ENCODE results near the gene AGPAT1.
"Not testable (repeated sequence)": the region's sequence is repeated elsewhere in the genome, so short reads cannot be mapped to it uniquely, and the experiment has no call there.

Gene AGPAT1

DNA sequence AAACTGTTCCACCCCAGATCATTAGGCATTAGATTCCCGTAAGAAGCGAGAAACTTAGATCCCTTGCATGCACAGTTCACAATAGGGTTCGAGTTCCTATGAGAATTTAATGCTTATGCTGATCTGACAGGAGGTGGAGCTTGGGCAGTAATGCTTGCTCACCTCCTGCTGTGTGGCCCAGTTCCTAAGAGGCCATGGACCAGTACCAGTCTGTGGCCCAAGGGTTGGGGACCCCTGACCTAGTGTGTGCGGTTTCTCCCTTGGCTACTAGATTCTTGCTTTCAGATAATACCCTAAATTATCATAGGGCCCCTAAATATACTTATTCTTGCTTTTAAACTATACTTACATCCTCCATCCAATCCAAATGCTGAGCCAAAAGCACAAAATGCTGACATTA is 18.5 kb upstream of the AGPAT1 start:
- DNase-seq (ENCODE audit: insufficient read length, low spot score) = no peak
- FAIRE-seq = no peak
- TF ChIP-seq POLR2A (IDR thresholded peaks at IDR 0.05; ENCODE audit: low read depth, low read length) = no peak

GRCh38 chr6:32193096-32193495 is 17.2 kb upstream of the AGPAT1 start:
- not testable (repeated sequence) for DNase-seq (ENCODE audit: insufficient read length, low spot score); FAIRE-seq

DNA sequence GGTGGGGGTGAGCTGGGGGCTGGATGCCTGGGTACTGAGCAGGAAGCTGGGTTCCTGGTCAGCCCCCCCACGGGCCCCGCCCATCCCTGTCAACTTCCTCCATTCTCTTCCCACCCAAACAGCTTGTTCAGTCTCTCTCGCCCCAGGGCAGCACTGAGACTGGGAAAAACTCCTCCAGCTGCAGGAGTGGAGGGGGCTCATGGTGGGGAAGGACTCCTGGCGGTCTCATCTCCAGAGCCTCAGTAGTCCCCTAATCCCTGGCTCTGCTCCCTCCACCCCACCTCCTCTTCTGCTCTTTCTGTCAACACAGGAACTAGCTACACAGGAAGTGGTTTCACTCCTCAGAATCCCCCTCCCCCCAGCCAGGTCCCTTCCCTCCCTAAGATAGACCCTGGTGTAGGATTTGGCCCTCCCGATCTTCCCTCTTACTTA is 16.7 kb upstream of the AGPAT1 start, which contains the start of gene GPSM3:
GPSM3 (minus strand) TSS at position 36 of the 432 bp plus-strand sequence. CDS start 130 bp downstream, outside the sequence.
- DNase-seq (ENCODE audit: insufficient read length, low spot score) (no peak), FAIRE-seq (no peak)
- no peak for TF ChIP-seq POLR2A (IDR thresholded peaks at IDR 0.05; ENCODE audit: low read depth, low read length)

- FAIRE-seq (no peak), DNase-seq (ENCODE audit: insufficient read length, low spot score) (no peak)
- no peak for TF ChIP-seq POLR2A (IDR thresholded peaks at IDR 0.05; ENCODE audit: low read depth, low read length)
These were observed 16.1 kb upstream of the AGPAT1 start for GRCh38 chr6:32191696-32192607.

DNA sequence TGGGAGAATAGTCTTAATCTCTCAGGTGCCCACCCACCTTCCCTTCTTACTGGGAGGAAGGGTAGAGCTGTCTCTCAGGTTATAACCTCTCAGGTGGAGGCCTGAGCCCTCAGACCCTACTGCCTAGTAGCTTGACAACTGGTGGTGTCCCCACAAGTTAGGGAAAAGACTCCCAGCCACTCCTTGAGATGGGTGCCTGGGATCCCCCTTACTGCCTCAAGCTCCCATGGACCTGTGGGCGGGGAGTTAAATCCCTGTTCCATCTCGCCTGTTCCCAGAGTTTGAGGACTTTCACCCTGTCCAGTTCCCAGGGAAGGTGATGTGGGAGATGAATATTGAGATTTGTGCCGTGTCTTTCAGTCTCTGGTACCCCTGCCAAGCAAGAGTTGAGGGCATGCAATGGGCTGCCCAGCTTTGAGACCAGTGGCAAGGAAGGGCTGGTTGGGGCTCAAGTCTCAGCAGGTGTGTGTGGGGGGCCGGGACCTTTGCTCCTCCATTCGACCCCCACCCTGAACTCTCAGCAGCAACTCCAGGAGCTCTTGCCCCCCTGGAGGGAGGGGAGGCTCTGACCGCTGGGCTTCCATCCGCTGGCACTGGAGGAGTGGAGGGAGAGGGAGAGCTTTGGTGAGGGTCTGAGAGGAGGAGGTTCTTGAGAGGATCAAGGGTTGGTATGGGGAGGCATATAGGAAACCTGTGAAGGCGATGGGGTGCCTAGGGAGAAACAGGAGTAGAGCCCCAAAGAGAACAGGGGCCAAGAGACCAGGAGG is 15.2 kb upstream of the AGPAT1 start:
- FAIRE-seq (no peak), DNase-seq (ENCODE audit: insufficient read length, low spot score) (no peak)
- no peak for TF ChIP-seq POLR2A (IDR thresholded peaks at IDR 0.05; ENCODE audit: low read depth, low read length)

- no peak for FAIRE-seq
- peak; percentile 53 for DNase-seq (ENCODE audit: insufficient read length, low spot score)
- 0 out of 2 replicates have a peak, but pooled peaks have one; percentile 33 for TF ChIP-seq POLR2A (IDR thresholded peaks at IDR 0.05; ENCODE audit: low read depth, low read length)
These were observed 14.4 kb upstream of the AGPAT1 start, which contains the start of gene PBX2 for GRCh38 chr6:32190054-32190851. PBX2 (minus strand) TSS chr6:32190202; CDS start chr6:32189915, 287 bp downstream.

GRCh38 chr6:32189742-32190053 is 13.8 kb upstream of the AGPAT1 start:
- TF ChIP-seq POLR2A (IDR thresholded peaks at IDR 0.05; ENCODE audit: low read depth, low read length) = no peak
- no peak for FAIRE-seq
- DNase-seq (ENCODE audit: insufficient read length, low spot score) = no peak

DNA sequence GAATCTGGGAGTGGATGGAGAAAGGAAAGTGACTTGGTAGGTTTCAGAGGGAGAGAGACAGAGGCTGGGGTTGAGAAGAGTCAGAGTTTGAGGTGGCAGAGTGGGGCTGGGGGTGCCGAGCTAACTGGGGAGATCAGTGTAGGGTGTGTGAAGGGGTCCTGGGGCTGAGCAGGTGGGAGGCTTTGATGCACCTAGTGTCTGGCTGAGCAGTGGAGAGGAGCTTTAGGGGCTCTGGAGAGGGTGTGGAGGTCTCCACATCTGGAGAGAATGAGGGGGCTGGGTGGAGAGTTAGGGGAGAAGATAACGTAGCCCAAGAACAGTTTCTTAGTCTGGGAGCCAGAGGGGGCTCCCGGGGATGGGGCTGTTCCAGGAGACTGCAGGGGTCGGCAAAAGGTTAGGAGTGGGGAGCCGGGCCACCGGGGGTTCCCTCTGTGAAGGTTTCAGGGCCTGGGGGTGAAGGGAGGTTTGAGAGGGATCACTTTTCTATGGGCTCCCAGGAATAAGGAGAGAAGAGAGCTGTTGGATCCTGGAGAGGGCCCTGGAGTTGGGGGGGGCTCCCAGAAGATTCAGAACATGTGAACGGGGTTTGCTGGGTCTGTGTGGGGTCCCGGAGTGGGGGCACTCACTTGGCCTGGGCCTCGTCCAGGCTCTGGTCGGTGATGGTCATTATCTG is 13.3 kb upstream of the AGPAT1 start:
- TF ChIP-seq POLR2A (IDR thresholded peaks at IDR 0.05; ENCODE audit: low read depth, low read length) = 0 out of 2 replicates have a peak, but pooled peaks have one; percentile 11
- FAIRE-seq (no peak), DNase-seq (ENCODE audit: insufficient read length, low spot score) (no peak)

DNA sequence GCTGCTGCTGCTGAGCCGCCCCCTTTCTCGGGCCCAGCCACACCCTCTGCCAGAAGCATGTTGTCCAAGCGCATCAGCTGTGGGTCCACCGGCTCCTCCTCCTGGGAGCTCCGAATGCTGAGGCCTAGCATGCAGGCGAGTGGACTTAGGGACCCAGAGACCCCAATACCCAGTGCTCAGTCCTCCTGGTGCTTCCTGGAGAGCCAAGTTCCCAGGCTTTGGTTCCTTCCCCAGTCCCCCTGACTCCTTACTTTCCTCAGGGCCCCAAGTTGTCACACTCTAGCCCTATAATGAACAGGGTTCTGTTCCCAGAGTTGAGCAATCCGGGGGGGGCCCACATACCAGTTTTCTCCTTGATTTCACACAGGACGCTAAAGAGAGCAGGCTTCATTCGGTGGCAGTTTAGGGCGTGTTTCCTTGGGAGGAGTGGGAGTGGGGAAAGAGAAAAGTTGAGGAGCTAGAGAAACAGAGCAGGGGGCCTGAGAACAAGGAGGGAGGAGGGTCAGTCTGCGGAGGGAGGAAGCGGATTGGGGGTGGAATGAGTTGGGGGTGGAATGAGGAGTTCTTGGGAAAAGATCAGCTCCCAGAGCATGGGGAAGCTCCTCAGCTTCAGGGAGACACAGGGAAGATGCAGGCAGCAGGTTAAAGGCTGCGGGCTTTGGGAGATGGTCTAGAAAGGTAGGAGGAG is 12.6 kb upstream of the AGPAT1 start:
- TF ChIP-seq POLR2A (IDR thresholded peaks at IDR 0.05; ENCODE audit: low read depth, low read length) = no peak
- DNase-seq (ENCODE audit: insufficient read length, low spot score) (no peak), FAIRE-seq (no peak)

GRCh38 chr6:32187725-32188380 is 12.0 kb upstream of the AGPAT1 start:
- FAIRE-seq = not testable (repeated sequence)

GRCh38 chr6:32187009-32187709 is 11.3 kb upstream of the AGPAT1 start:
- no peak for TF ChIP-seq POLR2A (IDR thresholded peaks at IDR 0.05; ENCODE audit: low read depth, low read length)
- FAIRE-seq (no peak), DNase-seq (ENCODE audit: insufficient read length, low spot score) (no peak)

More at GRCh38 chr6:32187725-32188380, 12.0 kb upstream of the AGPAT1 start:
- not testable (repeated sequence) for DNase-seq (ENCODE audit: insufficient read length, low spot score)

- DNase-seq (ENCODE audit: insufficient read length, low spot score); FAIRE-seq: not testable (repeated sequence)
These were observed 10.4 kb upstream of the AGPAT1 start for GRCh38 chr6:32186151-32186840.

- peak; percentile 62 for DNase-seq (ENCODE audit: insufficient read length, low spot score)
These were observed 9.8 kb upstream of the AGPAT1 start for GRCh38 chr6:32185681-32186131.

More at GRCh38 chr6:32185681-32186131, 9.8 kb upstream of the AGPAT1 start:
- not testable (repeated sequence) for FAIRE-seq

Data from H54 (cell line).